GM19193 (cell line): ENCODE results near the gene CASP10.

Experiments used
- POLR2A ChIP-seq: IDR thresholded peaks from 4 replicates; pipeline ENCODE4 v1.6.1; 2011; ENCODE audit not compliant: insufficient read depth, insufficient read length; ENCODE audit errors: extremely low read depth

Gene CASP10

GRCh38 chr2:201151127-201151981 is 31.6 kb upstream of the CASP10 start:
- TF ChIP-seq POLR2A = no peak

GRCh38 chr2:201152517-201152916 is 30.4 kb upstream of the CASP10 start:
- no peak for TF ChIP-seq POLR2A

GRCh38 chr2:201152999-201153815 is 29.7 kb upstream of the CASP10 start:
- TF ChIP-seq POLR2A = no peak

GRCh38 chr2:201154615-201155399 is 28.1 kb upstream of the CASP10 start:
- TF ChIP-seq POLR2A = no peak

- no peak for TF ChIP-seq POLR2A
Observed at GRCh38 chr2:201156036-201156435, 26.9 kb upstream of the CASP10 start.

GRCh38 chr2:201156640-201157039 is 26.3 kb upstream of the CASP10 start:
- no peak for TF ChIP-seq POLR2A

GRCh38 chr2:201157694-201158093 is 25.2 kb upstream of the CASP10 start:
- TF ChIP-seq POLR2A = no peak

- TF ChIP-seq POLR2A = no peak
Observed at GRCh38 chr2:201158111-201158929, 24.6 kb upstream of the CASP10 start.

GRCh38 chr2:201164166-201164565 is 18.8 kb upstream of the CASP10 start:
- no peak for TF ChIP-seq POLR2A

GRCh38 chr2:201167546-201167945 is 15.4 kb upstream of the CASP10 start:
- TF ChIP-seq POLR2A = peak; percentile 24

- no peak for TF ChIP-seq POLR2A
Observed at GRCh38 chr2:201171259-201171814, 11.6 kb upstream of the CASP10 start.

- TF ChIP-seq POLR2A = no peak
Observed at GRCh38 chr2:201172279-201172678, 10.7 kb upstream of the CASP10 start.

GRCh38 chr2:201174687-201175086 is 8.3 kb upstream of the CASP10 start:
- TF ChIP-seq POLR2A = no peak

- no peak for TF ChIP-seq POLR2A
Observed at GRCh38 chr2:201176081-201176481, 6.9 kb upstream of the CASP10 start.
